Lung (tissue), 12 donors: Measurements from ENCODE around the gene LCP2. TPM values are rescaled to one million over a fixed set of nuclear protein-coding genes. Genes with fewer than 3 reads are reported as not detected.

Experiments
- ATAC-seq: fragments of 200-7000 bp; cut with Tn5 transposase; one replicate; pipeline ENCODE4 v1.9.1; 2020; ENCODE audit warnings: moderate number of reproducible peaks; ENCODE audit not compliant: insufficient read depth, low FRiP score
- DNase-seq, 3 donors: peaks; one replicate each; pipeline ENCODE4 v3.0.0-alpha.2; 2013 to 2017
- H3K27ac ChIP-seq, 2 donors: one replicate each; pipeline ENCODE4 v1.5.1; 2013; ENCODE audit warnings: mild to moderate bottlenecking in 2 of 2, moderate library complexity in 2 of 2, control low read depth in 1 of 2, inconsistent platforms in 1 of 2, low read depth in 1 of 2, low read length in 1 of 2
- H3K27me3 ChIP-seq, 3 donors: one replicate each; pipeline ENCODE4 v1.5.1; 2013; ENCODE audit warnings: low read length in 2 of 3; ENCODE audit not compliant: control insufficient read depth in 3 of 3, insufficient read depth in 3 of 3
- H3K36me3 ChIP-seq, 4 donors: one replicate each; pipeline ENCODE4 v1.5.1; 2013; ENCODE audit warnings: low read length in 4 of 4, mild to moderate bottlenecking in 1 of 4, moderate library complexity in 1 of 4; ENCODE audit not compliant: control insufficient read depth in 4 of 4, insufficient read depth in 4 of 4
- H3K4me1 ChIP-seq, 5 donors: one replicate each; pipeline ENCODE4 v1.5.1; 2013; ENCODE audit warnings: low read length in 5 of 5, mild to moderate bottlenecking in 2 of 5, moderate library complexity in 1 of 5; ENCODE audit not compliant: control insufficient read depth in 5 of 5, insufficient read depth in 5 of 5
- H3K4me3 ChIP-seq: one replicate; pipeline ENCODE4 v1.5.1; 2013; ENCODE audit warnings: mild to moderate bottlenecking, control low read depth, moderate library complexity
- H3K9ac ChIP-seq, 2 donors: one replicate each; pipeline ENCODE4 v1.5.1; 2013; ENCODE audit warnings: low read length in 2 of 2, control low read depth in 1 of 2; ENCODE audit not compliant: insufficient read depth in 1 of 2
- H3K9me3 ChIP-seq, 4 donors: one replicate each; pipeline ENCODE4 v1.5.1; 2013; ENCODE audit warnings: low read length in 3 of 4, mild to moderate bottlenecking in 1 of 4, moderate library complexity in 1 of 4; ENCODE audit not compliant: control insufficient read depth in 4 of 4, insufficient read depth in 3 of 4
- CTCF ChIP-seq: IDR thresholded peaks from 2 replicates; pipeline ENCODE4 v1.5.1; 2012; ENCODE audit warnings: mild to moderate bottlenecking; ENCODE audit errors: control extremely low read depth, extremely low read depth
- WGBS, 2 donors: extraction: QIAGEN DNeasy Blood & Tissue Kit; methylation state at CpG; one replicate each; pipeline ENCODE4 v1.1.7; 2013; 5-methylcytosine and 5-hydroxymethylcytosine counted together
- polyA plus RNA-seq, 2 donors: library from polyadenylated mRNA; stranded (reverse); fragments of 200-250 nt; gene quantifications; one replicate each; pipeline ENCODE4 v1.2.1, GENCODE V29; 2013
- total RNA-seq, 2 donors: library from RNA; depleted of rRNA in 1 of 2; stranded (reverse); fragments of >200 nt in 1 of 2; gene quantifications; one replicate each; pipeline ENCODE4 v1.2.1, GENCODE V29; 2014 to 2021
- donor health status: control.
- donor health status: control.
- donor health status: Bipolar disorder and iron deficiency.
- donor health status: healthy.
- donor health status: DM: yes; HTN: yes; CAD: no.

Gene LCP2
- total and polyA plus RNA-seq, 4 donors, result 15.6 to 127 (median 56.0) TPM

DNA sequence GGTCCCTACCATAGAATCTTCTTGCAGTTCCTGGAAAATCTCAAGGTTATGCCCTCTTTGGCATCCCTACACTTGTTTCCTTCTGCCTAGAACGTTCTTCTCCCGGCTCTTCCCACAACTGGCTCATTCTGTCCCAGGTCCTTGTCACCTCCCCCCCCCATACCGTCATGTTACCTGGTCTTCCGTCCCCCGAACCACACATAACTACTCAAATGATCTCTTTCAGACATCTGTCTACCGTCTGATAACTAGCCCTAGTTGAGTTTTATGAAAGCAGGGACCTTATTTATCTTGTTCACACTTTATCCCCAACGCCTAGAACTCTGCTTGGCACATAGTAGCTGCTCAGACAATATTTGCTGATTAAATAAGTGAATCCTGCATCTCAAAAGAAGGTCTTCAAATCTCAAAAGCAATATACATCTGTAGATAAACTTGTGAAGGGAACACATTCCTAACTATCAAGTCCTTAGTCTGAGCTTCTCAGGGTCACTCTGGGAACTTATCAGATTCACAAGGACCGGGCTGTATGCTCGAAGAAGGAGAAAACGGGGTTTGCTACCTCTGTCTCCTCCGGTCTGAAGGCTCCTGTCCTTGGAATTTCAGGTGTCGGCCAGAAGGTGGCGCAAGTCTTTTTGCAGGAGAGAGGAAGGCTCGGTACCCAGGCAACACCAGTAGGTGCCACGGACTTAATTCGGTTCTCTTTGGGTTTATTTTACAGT lies 30.0 kb downstream of the LCP2 start:
- Histone ChIP-seq H3K9me3 (no peaks in the 10 kb centered on the region), H3K27me3 (peaks cover 0 to 9% (median 2%) of the 10 kb centered on the region in 3 donors), H3K9ac (no peak overlapping the region), H3K4me3 (no peak overlapping the region), H3K27ac (no peak overlapping the region), H3K4me1 (peaks cover 0 to 27% (median 7%) of the 10 kb centered on the region in 5 donors), H3K36me3 (peaks cover 0 to 11% (median 0%) of the 10 kb centered on the region in 4 donors)
- ATAC-seq (peak; percentile 14), DNase-seq (peak; percentile 69 to 80 (median 76))
- TF ChIP-seq CTCF, result peak; percentile 73
- 32 to 50% methylated on average over 16 of the region's 16 CpGs for WGBS, 2 donors

- no peak for TF ChIP-seq CTCF
- peaks cover 0 to 9% (median 2%) of the 10 kb centered on the region in 3 donors for H3K27me3 ChIP-seq
- peaks cover 0 to 36% (median 10%) of the 10 kb centered on the region in 5 donors for H3K4me1 ChIP-seq
- WGBS, 2 donors, result 58 to 63% methylated on average over 17 of the region's 17 CpGs
- H3K27ac ChIP-seq, result no peak overlapping the region
- H3K9ac ChIP-seq, result no peak overlapping the region
- H3K36me3 ChIP-seq, result peaks cover 0 to 12% (median 0%) of the 10 kb centered on the region in 4 donors
- ATAC-seq (no peak), DNase-seq (no peak)
- H3K4me3 ChIP-seq, result no peak overlapping the region
- H3K9me3 ChIP-seq, result no peaks in the 10 kb centered on the region
Observed at GRCh38 chr5:170266570-170267381, 30.8 kb downstream of the LCP2 start.

GRCh38 chr5:170265522-170265921 lies 32.1 kb downstream of the LCP2 start:
- Histone ChIP-seq H3K9ac (no peak overlapping the region), H3K4me1 (peaks cover 0 to 47% (median 14%) of the 10 kb centered on the region in 5 donors), H3K27me3 (peaks cover 0 to 9% (median 2%) of the 10 kb centered on the region in 3 donors), H3K4me3 (no peak overlapping the region), H3K27ac (no peak overlapping the region), H3K36me3 (peaks cover 0 to 14% (median 0%) of the 10 kb centered on the region in 4 donors), H3K9me3 (no peaks in the 10 kb centered on the region)
- 46 to 53% methylated on average over 5 of the region's 5 CpGs for WGBS, 2 donors
- DNase-seq, result peak; percentile 89 to 97 (median 95)
- TF ChIP-seq CTCF, result no peak
- ATAC-seq, result no peak
